ENCODE results near the gene PAX2.

DNA sequence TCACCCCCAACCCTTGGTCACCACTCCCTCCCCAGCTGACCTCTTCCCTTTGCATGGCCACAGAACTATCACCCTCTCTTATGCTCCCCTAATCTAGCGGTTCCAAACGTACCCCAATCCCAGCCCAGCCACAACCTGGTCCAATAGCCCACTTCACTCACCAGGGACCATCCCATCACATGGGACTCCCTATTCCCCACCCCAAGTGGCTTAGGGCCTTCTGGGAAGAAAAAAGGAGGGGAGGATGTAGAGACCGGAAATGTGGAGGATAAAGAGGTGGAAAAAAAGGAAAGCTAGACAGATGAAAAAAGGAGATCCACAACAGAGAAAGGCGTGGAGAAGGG, 30.3 kb upstream of the PAX2 start:
- TF ChIP-seq, protein P1, sequence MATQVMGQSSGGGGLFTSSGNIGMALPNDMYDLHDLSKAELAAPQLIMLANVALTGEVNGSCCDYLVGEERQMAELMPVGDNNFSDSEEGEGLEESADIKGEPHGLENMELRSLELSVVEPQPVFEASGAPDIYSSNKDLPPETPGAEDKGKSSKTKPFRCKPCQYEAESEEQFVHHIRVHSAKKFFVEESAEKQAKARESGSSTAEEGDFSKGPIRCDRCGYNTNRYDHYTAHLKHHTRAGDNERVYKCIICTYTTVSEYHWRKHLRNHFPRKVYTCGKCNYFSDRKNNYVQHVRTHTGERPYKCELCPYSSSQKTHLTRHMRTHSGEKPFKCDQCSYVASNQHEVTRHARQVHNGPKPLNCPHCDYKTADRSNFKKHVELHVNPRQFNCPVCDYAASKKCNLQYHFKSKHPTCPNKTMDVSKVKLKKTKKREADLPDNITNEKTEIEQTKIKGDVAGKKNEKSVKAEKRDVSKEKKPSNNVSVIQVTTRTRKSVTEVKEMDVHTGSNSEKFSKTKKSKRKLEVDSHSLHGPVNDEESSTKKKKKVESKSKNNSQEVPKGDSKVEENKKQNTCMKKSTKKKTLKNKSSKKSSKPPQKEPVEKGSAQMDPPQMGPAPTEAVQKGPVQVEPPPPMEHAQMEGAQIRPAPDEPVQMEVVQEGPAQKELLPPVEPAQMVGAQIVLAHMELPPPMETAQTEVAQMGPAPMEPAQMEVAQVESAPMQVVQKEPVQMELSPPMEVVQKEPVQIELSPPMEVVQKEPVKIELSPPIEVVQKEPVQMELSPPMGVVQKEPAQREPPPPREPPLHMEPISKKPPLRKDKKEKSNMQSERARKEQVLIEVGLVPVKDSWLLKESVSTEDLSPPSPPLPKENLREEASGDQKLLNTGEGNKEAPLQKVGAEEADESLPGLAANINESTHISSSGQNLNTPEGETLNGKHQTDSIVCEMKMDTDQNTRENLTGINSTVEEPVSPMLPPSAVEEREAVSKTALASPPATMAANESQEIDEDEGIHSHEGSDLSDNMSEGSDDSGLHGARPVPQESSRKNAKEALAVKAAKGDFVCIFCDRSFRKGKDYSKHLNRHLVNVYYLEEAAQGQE (IDR thresholded peaks at IDR 0.05): no peak
- TF ChIP-seq, protein P2, sequence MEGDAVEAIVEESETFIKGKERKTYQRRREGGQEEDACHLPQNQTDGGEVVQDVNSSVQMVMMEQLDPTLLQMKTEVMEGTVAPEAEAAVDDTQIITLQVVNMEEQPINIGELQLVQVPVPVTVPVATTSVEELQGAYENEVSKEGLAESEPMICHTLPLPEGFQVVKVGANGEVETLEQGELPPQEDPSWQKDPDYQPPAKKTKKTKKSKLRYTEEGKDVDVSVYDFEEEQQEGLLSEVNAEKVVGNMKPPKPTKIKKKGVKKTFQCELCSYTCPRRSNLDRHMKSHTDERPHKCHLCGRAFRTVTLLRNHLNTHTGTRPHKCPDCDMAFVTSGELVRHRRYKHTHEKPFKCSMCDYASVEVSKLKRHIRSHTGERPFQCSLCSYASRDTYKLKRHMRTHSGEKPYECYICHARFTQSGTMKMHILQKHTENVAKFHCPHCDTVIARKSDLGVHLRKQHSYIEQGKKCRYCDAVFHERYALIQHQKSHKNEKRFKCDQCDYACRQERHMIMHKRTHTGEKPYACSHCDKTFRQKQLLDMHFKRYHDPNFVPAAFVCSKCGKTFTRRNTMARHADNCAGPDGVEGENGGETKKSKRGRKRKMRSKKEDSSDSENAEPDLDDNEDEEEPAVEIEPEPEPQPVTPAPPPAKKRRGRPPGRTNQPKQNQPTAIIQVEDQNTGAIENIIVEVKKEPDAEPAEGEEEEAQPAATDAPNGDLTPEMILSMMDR (IDR thresholded peaks at IDR 0.05; ENCODE audit: low read depth, low read length, missing input control): no peak
- TF ChIP-seq, protein P3, sequence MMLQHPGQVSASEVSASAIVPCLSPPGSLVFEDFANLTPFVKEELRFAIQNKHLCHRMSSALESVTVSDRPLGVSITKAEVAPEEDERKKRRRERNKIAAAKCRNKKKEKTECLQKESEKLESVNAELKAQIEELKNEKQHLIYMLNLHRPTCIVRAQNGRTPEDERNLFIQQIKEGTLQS (IDR thresholded peaks at IDR 0.05): no peak
- TF ChIP-seq RAD21 (IDR thresholded peaks at IDR 0.05) (no peak), TAF1 (conservative IDR thresholded peaks at IDR 0.05) (no peak), RXRA (IDR thresholded peaks at IDR 0.05) (no peak), GABPA (IDR thresholded peaks at IDR 0.05 in 1 of 2, conservative IDR thresholded peaks at IDR 0.05 in 1 of 2) (no peak), NR2F2 (IDR thresholded peaks at IDR 0.05) (no peak), FOXA2 (IDR thresholded peaks at IDR 0.05) (no peak), YY1 (IDR thresholded peaks at IDR 0.05) (no peak), EGR1 (IDR thresholded peaks at IDR 0.05; ENCODE audit: low read depth in 2 of 2) (no peak), SP1 (IDR thresholded peaks at IDR 0.05) (no peak), JUND (IDR thresholded peaks at IDR 0.05) (no peak)
- TF ChIP-seq, protein P4, sequence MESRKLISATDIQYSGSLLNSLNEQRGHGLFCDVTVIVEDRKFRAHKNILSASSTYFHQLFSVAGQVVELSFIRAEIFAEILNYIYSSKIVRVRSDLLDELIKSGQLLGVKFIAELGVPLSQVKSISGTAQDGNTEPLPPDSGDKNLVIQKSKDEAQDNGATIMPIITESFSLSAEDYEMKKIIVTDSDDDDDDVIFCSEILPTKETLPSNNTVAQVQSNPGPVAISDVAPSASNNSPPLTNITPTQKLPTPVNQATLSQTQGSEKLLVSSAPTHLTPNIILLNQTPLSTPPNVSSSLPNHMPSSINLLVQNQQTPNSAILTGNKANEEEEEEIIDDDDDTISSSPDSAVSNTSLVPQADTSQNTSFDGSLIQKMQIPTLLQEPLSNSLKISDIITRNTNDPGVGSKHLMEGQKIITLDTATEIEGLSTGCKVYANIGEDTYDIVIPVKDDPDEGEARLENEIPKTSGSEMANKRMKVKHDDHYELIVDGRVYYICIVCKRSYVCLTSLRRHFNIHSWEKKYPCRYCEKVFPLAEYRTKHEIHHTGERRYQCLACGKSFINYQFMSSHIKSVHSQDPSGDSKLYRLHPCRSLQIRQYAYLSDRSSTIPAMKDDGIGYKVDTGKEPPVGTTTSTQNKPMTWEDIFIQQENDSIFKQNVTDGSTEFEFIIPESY (IDR thresholded peaks at IDR 0.05): no peak

All from liver (tissue), 3 donors.